Mesangial cell (primary cell): ENCODE measurements around the gene ATP8B2. TPM values are rescaled to one million over a fixed set of nuclear protein-coding genes. Genes with fewer than 3 reads are reported as not detected.

Experiments used
- total RNA-seq: library from RNA; depleted of rRNA; stranded (reverse); fragments of >200 nt; gene quantifications from 2 replicates; pipeline ENCODE4 v1.2.3, GENCODE V29; 2015

The ATP8B2 gene, protein sequence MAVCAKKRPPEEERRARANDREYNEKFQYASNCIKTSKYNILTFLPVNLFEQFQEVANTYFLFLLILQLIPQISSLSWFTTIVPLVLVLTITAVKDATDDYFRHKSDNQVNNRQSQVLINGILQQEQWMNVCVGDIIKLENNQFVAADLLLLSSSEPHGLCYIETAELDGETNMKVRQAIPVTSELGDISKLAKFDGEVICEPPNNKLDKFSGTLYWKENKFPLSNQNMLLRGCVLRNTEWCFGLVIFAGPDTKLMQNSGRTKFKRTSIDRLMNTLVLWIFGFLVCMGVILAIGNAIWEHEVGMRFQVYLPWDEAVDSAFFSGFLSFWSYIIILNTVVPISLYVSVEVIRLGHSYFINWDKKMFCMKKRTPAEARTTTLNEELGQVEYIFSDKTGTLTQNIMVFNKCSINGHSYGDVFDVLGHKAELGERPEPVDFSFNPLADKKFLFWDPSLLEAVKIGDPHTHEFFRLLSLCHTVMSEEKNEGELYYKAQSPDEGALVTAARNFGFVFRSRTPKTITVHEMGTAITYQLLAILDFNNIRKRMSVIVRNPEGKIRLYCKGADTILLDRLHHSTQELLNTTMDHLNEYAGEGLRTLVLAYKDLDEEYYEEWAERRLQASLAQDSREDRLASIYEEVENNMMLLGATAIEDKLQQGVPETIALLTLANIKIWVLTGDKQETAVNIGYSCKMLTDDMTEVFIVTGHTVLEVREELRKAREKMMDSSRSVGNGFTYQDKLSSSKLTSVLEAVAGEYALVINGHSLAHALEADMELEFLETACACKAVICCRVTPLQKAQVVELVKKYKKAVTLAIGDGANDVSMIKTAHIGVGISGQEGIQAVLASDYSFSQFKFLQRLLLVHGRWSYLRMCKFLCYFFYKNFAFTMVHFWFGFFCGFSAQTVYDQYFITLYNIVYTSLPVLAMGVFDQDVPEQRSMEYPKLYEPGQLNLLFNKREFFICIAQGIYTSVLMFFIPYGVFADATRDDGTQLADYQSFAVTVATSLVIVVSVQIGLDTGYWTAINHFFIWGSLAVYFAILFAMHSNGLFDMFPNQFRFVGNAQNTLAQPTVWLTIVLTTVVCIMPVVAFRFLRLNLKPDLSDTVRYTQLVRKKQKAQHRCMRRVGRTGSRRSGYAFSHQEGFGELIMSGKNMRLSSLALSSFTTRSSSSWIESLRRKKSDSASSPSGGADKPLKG
- total RNA-seq: 48.9 and 56.2 TPM in 2 replicates

DNA sequence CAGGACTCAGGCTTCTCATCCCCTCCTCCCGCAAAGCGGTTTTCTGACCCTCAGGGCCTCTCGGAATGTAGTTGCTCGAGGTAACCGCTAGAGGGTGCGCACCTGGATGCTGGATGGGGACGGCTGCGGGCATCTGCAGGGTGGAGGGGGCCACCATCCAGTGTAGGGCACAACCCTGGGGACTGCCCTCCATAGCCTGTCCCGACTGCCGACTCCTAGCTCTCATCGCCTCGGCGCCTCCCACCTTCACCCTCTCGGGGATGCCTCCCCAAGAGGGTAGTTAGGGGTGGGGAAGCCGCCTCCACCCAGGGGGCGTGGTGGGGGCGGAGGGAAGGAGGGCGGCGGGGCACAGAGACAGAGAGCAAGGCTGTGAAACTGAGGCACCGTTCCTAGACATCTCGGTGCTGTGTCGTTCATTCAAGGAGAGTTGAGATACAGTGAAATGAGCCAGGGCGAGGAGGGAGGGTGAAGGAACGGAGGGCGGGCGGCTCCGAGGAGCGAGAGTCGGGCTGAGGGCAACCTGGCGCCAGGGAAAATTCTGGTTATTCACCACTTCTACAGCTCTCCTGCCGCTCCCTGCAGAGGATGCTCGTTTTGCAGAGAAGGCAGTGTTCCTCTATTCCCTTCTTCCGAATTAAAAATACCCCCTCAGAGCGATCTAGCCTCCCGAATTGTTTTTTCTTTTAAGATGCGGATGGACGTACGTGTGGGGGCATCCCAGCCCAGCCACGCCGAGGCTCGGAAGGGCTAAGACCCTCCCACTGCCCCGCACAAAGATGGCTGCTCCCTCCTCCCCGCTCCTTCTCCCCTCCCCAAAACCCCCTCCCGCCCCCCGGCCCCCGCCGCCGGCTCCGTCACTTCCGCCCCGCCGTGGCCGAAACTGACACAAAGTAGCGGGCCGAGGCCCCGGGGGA, at the start of gene ATP8B2:
Gene ATP8B2 (plus strand): TSS at position 857 of the 914 bp plus-strand sequence. CDS start 2,617 bp downstream, outside the sequence.

DNA sequence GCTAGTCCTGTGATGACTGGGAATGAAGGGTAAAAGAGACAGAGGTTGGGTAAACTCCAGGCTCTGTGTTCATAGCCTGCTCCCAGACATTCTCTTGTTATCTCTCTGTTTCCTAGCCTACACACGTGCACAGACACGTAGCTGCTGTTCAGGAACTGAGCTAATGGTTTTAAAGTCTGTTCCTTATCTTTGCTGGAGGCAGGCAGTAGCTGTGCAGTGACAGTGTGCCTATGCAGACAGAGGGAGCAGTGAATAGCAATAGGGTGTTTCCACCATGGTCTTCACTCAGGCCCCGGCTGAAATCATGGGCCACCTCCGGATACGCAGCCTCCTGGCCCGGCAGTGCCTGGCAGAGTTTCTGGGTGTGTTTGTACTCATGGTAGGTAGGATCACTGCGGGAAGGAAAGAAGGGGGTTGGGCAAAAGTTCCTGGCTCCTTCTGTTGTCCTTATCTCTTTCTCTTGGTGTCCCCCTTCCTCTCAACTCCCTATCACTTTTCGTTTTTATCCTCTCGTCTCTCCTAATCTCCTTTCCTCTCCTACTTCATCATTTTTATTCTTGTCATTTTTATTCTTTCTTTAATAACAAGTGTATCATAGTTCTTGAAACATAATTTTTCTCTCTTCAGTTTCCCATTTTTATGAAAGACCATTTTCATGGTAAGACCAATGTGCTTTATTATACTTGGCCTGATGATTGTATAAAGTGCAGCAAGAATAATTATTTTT, 4.3 kb upstream of the ATP8B2 start, which contains the start of gene AQP10:
Gene AQP10 (plus strand): TSS at position 212 of the 727 bp plus-strand sequence. CDS start 63 bp downstream, at position 275.

Other genes starting within 250 kb of the ATP8B2 start
- not detected in 2 replicates for gene NUP210L, start 170.5 kb upstream of the ATP8B2 start, total RNA-seq
- 114 and 387 TPM in 2 replicates for gene TPM3, start 133.4 kb upstream of the ATP8B2 start, total RNA-seq
- not detected in 2 replicates for gene CFAP141, start 119.2 kb upstream of the ATP8B2 start, total RNA-seq
- 74.6 and 74.8 TPM in 2 replicates for gene UBAP2L, start 104.6 kb upstream of the ATP8B2 start, total RNA-seq
- 80.0 and 124 TPM in 2 replicates for gene HAX1, start 52.9 kb upstream of the ATP8B2 start, total RNA-seq
- not detected in 2 replicates for gene AQP10, start 4.4 kb upstream of the ATP8B2 start, total RNA-seq
- gene IL6R, start 79.8 kb downstream of the ATP8B2 start, total RNA-seq: 6.7 and 36.4 TPM in 2 replicates
- not detected in 2 replicates for gene TDRD10, start 176.7 kb downstream of the ATP8B2 start, total RNA-seq
- under 0.01 TPM in 1 of 2 replicates, not detected in the other for gene SHE, start 176.9 kb downstream of the ATP8B2 start, total RNA-seq
- 14.0 and 24.0 TPM in 2 replicates for gene UBE2Q1, start 233.1 kb downstream of the ATP8B2 start, total RNA-seq
- gene CHRNB2, start 242.3 kb downstream of the ATP8B2 start, total RNA-seq: 0.25 TPM in 1 of 2 replicates, not detected in the other